CD14-positive monocyte (primary cell): ENCODE data around the gene GRK5. TPM values are rescaled to one million over a fixed set of nuclear protein-coding genes. Genes with fewer than 3 reads are reported as not detected.
"Not testable (repeated sequence)": the region's sequence is repeated elsewhere in the genome, so short reads cannot be mapped to it uniquely, and the experiment has no call there.

Experiments
- DNase-seq, 3 donors: peaks; one replicate each; pipeline ENCODE4 v3.0.0-alpha.2; 2011 to 2022
- H2AFZ ChIP-seq: 2 replicates; pipeline ENCODE4 v1.6.0; 2012; ENCODE audit warnings: mild to moderate bottlenecking, low read depth, low read length, inconsistent platforms; ENCODE audit not compliant: insufficient read depth, poor library complexity, severe bottlenecking
- H3K27ac ChIP-seq, 2 donors: 1 replicate in 1 of 2; 2 replicates in 1 of 2; pipeline ENCODE4 v1.5.1; 2012 to 2013; ENCODE audit warnings: low read length in 2 of 2, control low read depth in 1 of 2, inconsistent platforms in 1 of 2, low read depth in 1 of 2, mild to moderate bottlenecking in 1 of 2
- H3K27me3 ChIP-seq, 2 donors: one replicate each; pipeline versions ENCODE4 v1.6.0 to v1.6.1; 2011 to 2013; ENCODE audit warnings: low read length in 2 of 2; ENCODE audit not compliant: control insufficient read depth in 2 of 2, insufficient read depth in 2 of 2
- H3K36me3 ChIP-seq, 2 donors: replicated peaks in 1 of 2; 1 replicate in 1 of 2; 2 replicates in 1 of 2; pipeline versions ENCODE4 v1.5.1 to v1.6.1; 2012 to 2013; ENCODE audit warnings: low read length in 2 of 2, control low read depth in 1 of 2, inconsistent platforms in 1 of 2, mild to moderate bottlenecking in 1 of 2; ENCODE audit not compliant: insufficient read depth in 2 of 2, control insufficient read depth in 1 of 2
- H3K4me1 ChIP-seq, 2 donors: 1 replicate in 1 of 2; 2 replicates in 1 of 2; pipeline versions ENCODE4 v1.5.1 to v1.6.1; 2012 to 2013; ENCODE audit warnings: low read length in 2 of 2, control low read depth in 1 of 2, inconsistent platforms in 1 of 2, mild to moderate bottlenecking in 1 of 2, moderate library complexity in 1 of 2; ENCODE audit not compliant: insufficient read depth in 2 of 2, control insufficient read depth in 1 of 2
- H3K4me2 ChIP-seq: replicated peaks from 2 replicates; pipeline ENCODE3; 2012; ENCODE audit warnings: low read length, moderate library complexity, mild to moderate bottlenecking; ENCODE audit not compliant: poor library complexity, severe bottlenecking; ENCODE audit errors: extremely low read depth
- H3K4me3 ChIP-seq, 3 experiments: fragments of 200-600 bp in 1 of 3; sonication (generic) in 1 of 3; replicated peaks in 1 of 3; 1 replicate in 2 of 3; 2 replicates in 1 of 3; pipeline ENCODE4 v1.5.1; 2011 to 2013; ENCODE audit warnings: low read length in 3 of 3, mild to moderate bottlenecking in 3 of 3, control low read depth in 2 of 3, low read depth in 2 of 3, inconsistent platforms in 1 of 3, moderate library complexity in 1 of 3
- H3K79me2 ChIP-seq: 2 replicates; pipeline ENCODE4 v1.6.0; 2012; ENCODE audit warnings: mild to moderate bottlenecking, control low read depth, inconsistent platforms, low read length, moderate library complexity; ENCODE audit not compliant: insufficient read depth
- H3K9ac ChIP-seq: 2 replicates; pipeline ENCODE4 v1.6.0; 2017; ENCODE audit warnings: low read length, mild to moderate bottlenecking; ENCODE audit not compliant: insufficient read depth, poor library complexity, severe bottlenecking
- H3K9me3 ChIP-seq, 2 donors: replicated peaks in 1 of 2; 1 replicate in 1 of 2; 2 replicates in 1 of 2; pipeline versions ENCODE4 v1.5.1 to v1.6.1; 2012 to 2013; ENCODE audit warnings: low read length in 2 of 2, control low read depth in 1 of 2; ENCODE audit not compliant: control insufficient read depth in 1 of 2, insufficient read depth in 1 of 2
- H4K20me1 ChIP-seq: 2 replicates; pipeline ENCODE4 v1.6.0; 2012; ENCODE audit warnings: mild to moderate bottlenecking, low read length, control low read depth, moderate library complexity; ENCODE audit not compliant: insufficient read depth
- H3K27ac Mint-ChIP-seq, 7 donors: one replicate each; pipeline ENCODE4 v1.8.0; 2020; ENCODE audit warnings: mild to moderate bottlenecking in 7 of 7, mixed read lengths in 7 of 7, moderate library complexity in 6 of 7, inconsistent platforms in 2 of 7
- H3K27me3 Mint-ChIP-seq, 3 donors: one replicate each; pipeline ENCODE4 v1.8.0; 2021 to 2022; ENCODE audit warnings: low read depth in 3 of 3, mild to moderate bottlenecking in 3 of 3, mixed read lengths in 3 of 3, moderate library complexity in 3 of 3, inconsistent platforms in 1 of 3
- H3K36me3 Mint-ChIP-seq, 2 donors: one replicate each; pipeline ENCODE4 v1.8.0; 2020; ENCODE audit warnings: mixed read lengths in 2 of 2, inconsistent platforms in 1 of 2, mild to moderate bottlenecking in 1 of 2
- H3K4me1 Mint-ChIP-seq: one replicate; pipeline ENCODE4 v1.8.0; 2020; ENCODE audit warnings: mild to moderate bottlenecking, mixed read lengths
- H3K4me3 Mint-ChIP-seq, 2 donors: one replicate each; pipeline ENCODE4 v1.8.0; 2020; ENCODE audit warnings: mild to moderate bottlenecking in 2 of 2, mixed read lengths in 2 of 2, moderate library complexity in 1 of 2
- H3K9me3 Mint-ChIP-seq, 7 donors: one replicate each; pipeline ENCODE4 v1.8.0; 2020 to 2022; ENCODE audit warnings: mixed read lengths in 7 of 7, mild to moderate bottlenecking in 6 of 7, moderate library complexity in 6 of 7, inconsistent platforms in 2 of 7
- CTCF ChIP-seq: fragments of 200-600 bp; IDR thresholded peaks from one replicate; pipeline ENCODE4 v1.8.0; 2022; ENCODE audit warnings: antibody characterized with exemption, mild to moderate bottlenecking
- WGBS: methylation state at CpG from one replicate; pipeline ENCODE4 v1.1.5; 2013; ENCODE audit warnings: missing lambda C conversion rate; ENCODE audit not compliant: insufficient coverage; 5-methylcytosine and 5-hydroxymethylcytosine counted together
- intact Hi-C, 2 donors: fragments of 100-400 bp; cut with micrococcal nuclease; formaldehyde crosslinking; loops; one replicate each; pipeline versions ENCODE4 v1.15.0 to v1.15.1; 2023
- polyA plus RNA-seq, 3 donors: library from polyadenylated mRNA; depleted of rRNA in 1 of 3; unstranded in 2 of 3; stranded (reverse) in 1 of 3; fragments of 300-500 nt in 2 of 3; fragments of >200 nt in 1 of 3; fragmentation: Illumina TruSeq in 2 of 3; gene quantifications; 1 replicate in 2 of 3; 2 replicates in 1 of 3; pipeline ENCODE4 v1.2.3, GENCODE V29; 2012 to 2021

Gene GRK5
- polyA plus RNA-seq, 3 donors: 1.2 to 6.5 (median 2.8) TPM

- peaks cover 24 to 28% of the 10 kb centered on the region in 2 donors for H3K4me1 ChIP-seq
- WGBS: 92% methylated on average over 1 of the region's 4 CpGs
- Mint-ChIP-seq H3K4me1 (peaks cover 31% of the 10 kb centered on the region), H3K36me3 (peaks cover 0 to 9% of the 10 kb centered on the region in 2 donors), H3K27ac (peak overlapping the region in 3 of 7 donors; percentile 19 to 56 (median 45)), H3K9me3 (peaks cover 0 to 3% (median 0%) of the 10 kb centered on the region in 7 donors), H3K27me3 (peaks cover 0 to 12% (median 11%) of the 10 kb centered on the region in 3 donors), H3K4me3 (no peak overlapping the region)
- no peaks in the 10 kb centered on the region for H3K27me3 ChIP-seq
- no peak overlapping the region for H2AFZ ChIP-seq
- no peak overlapping the region for H3K4me3 ChIP-seq
- H3K36me3 ChIP-seq: no peaks in the 10 kb centered on the region
- H4K20me1 ChIP-seq: no peaks in the 10 kb centered on the region
- intact Hi-C loops: loop anchor here (5.0 kb wide), 4 partner anchors 33 to 192 kb away; partner anchors contain the start of gene EIF3A (in 1 of the 2)
- no peak overlapping the region for H3K9ac ChIP-seq
- H3K9me3 ChIP-seq: no peaks in the 10 kb centered on the region
- H3K27ac ChIP-seq: no peak overlapping the region
- TF ChIP-seq CTCF: no peak
- no peak for DNase-seq
- no peaks in the 10 kb centered on the region for H3K79me2 ChIP-seq
- H3K4me2 ChIP-seq: no peak overlapping the region
Observed at GRCh38 chr10:119274519-119275045, 67.2 kb downstream of the GRK5 start.

- H3K27ac ChIP-seq: no peak overlapping the region
- no peak overlapping the region for H3K4me3 Mint-ChIP-seq
- H3K79me2 ChIP-seq: no peaks in the 10 kb centered on the region
Observed at GRCh38 chr10:119275085-119275484, 67.7 kb downstream of the GRK5 start.

GRCh38 chr10:119276194-119276593, 68.8 kb downstream of the GRK5 start:
- H3K4me3 Mint-ChIP-seq, H3K4me3 ChIP-seq, H3K27me3 ChIP-seq, H3K9me3 Mint-ChIP-seq, H2AFZ ChIP-seq, H3K4me2 ChIP-seq, H4K20me1 ChIP-seq, DNase-seq, H3K27ac ChIP-seq, intact Hi-C loops, H3K9me3 ChIP-seq, H3K79me2 ChIP-seq, H3K9ac ChIP-seq, H3K36me3 ChIP-seq, H3K36me3 Mint-ChIP-seq, H3K27ac Mint-ChIP-seq: not testable (repeated sequence)
- no CpG with 5 or more reads among the region's 4 CpGs for WGBS
- H3K4me1 ChIP-seq: peaks cover 18 to 21% of the 10 kb centered on the region in 2 donors
- H3K27me3 Mint-ChIP-seq: peaks cover 0 to 13% (median 10%) of the 10 kb centered on the region in 3 donors
- peaks cover 25% of the 10 kb centered on the region for H3K4me1 Mint-ChIP-seq

More at GRCh38 chr10:119275085-119275484, 67.7 kb downstream of the GRK5 start:
- no peaks in the 10 kb centered on the region for H3K36me3 ChIP-seq
- TF ChIP-seq CTCF: no peak
- Mint-ChIP-seq H3K27me3 (peaks cover 0 to 12% (median 8%) of the 10 kb centered on the region in 3 donors), H3K36me3 (peaks cover 0 to 6% of the 10 kb centered on the region in 2 donors), H3K4me1 (peaks cover 27% of the 10 kb centered on the region), H3K27ac (peak overlapping the region in 2 of 7 donors; percentile 19 to 45), H3K9me3 (peaks cover 0 to 3% (median 0%) of the 10 kb centered on the region in 7 donors)
- H3K9me3 ChIP-seq: no peaks in the 10 kb centered on the region
- H3K9ac ChIP-seq: no peak overlapping the region
- no peak for DNase-seq
- intact Hi-C loops: no loop called here
- peaks cover 4% of the 10 kb centered on the region for H4K20me1 ChIP-seq
- 100% methylated on average over 2 of the region's 5 CpGs for WGBS
- H3K27me3 ChIP-seq: no peaks in the 10 kb centered on the region
- no peak overlapping the region for H3K4me3 ChIP-seq
- H3K4me1 ChIP-seq: peaks cover 24 to 28% of the 10 kb centered on the region in 2 donors
- H3K4me2 ChIP-seq: no peak overlapping the region
- H2AFZ ChIP-seq: no peak overlapping the region
